AG04450 (cell line): Measurements from ENCODE around the gene UBN2. TPM values are rescaled to one million over a fixed set of nuclear protein-coding genes. Genes with fewer than 3 reads are reported as not detected.
A peak's percentile ranks its signal among the peaks of the same experiment; 100 is the strongest.
"Not testable (repeated sequence)": the region's sequence is repeated elsewhere in the genome, so short reads cannot be mapped to it uniquely, and the experiment has no call there.

ENCODE experiments used
- CTCF ChIA-PET: fragments of 300-600, 350-600 bp; formaldehyde crosslinking; extraction: SDS; loops from one replicate; lab custom pipeline; 2022; ENCODE audit warnings: antibody characterized with exemption, inconsistent platforms; lab: Charles Lee
- POLR2A ChIA-PET: fragments of 350-600 bp; formaldehyde crosslinking; extraction: SDS; loops from one replicate; lab custom pipeline; 2021; ENCODE audit warnings: antibody characterized with exemption, inconsistent platforms; lab: Yijun Ruan, JAX
- DNase-seq: peaks from one replicate; pipeline ENCODE4 v3.0.0-alpha.2; 2011; ENCODE audit warnings: low read depth, low spot score
- H3K27ac ChIP-seq: one replicate; pipeline ENCODE4 v1.5.1; 2012; ENCODE audit warnings: low read depth, low read length, control low read depth
- H3K27me3 ChIP-seq: one replicate; pipeline ENCODE4 v1.6.0; 2012; ENCODE audit warnings: low read length; ENCODE audit not compliant: control insufficient read depth, insufficient read depth
- H3K4me3 ChIP-seq: 2 replicates; pipeline ENCODE4 v1.5.1; 2011; ENCODE audit warnings: mild to moderate bottlenecking, low read depth, low read length, control low read depth
- H3K9me3 ChIP-seq: 2 replicates; pipeline ENCODE4 v1.5.1; 2012; ENCODE audit warnings: low read length; ENCODE audit not compliant: control insufficient read depth, insufficient read depth
- polyA plus RNA-seq: library from polyadenylated mRNA; depleted of rRNA; stranded (reverse); fragments of >200 nt; gene quantifications from 2 replicates; pipeline ENCODE4 v1.2.3, GENCODE V29; 2011
- TF ChIP-seq, protein P1 (sequence below): IDR thresholded peaks from 2 replicates; pipeline ENCODE4 v1.5.1; 2011; ENCODE audit warnings: low read depth, low read length, control low read depth, inconsistent platforms

Gene UBN2
- polyA plus RNA-seq, 1 experiment = 4.7 TPM

DNA sequence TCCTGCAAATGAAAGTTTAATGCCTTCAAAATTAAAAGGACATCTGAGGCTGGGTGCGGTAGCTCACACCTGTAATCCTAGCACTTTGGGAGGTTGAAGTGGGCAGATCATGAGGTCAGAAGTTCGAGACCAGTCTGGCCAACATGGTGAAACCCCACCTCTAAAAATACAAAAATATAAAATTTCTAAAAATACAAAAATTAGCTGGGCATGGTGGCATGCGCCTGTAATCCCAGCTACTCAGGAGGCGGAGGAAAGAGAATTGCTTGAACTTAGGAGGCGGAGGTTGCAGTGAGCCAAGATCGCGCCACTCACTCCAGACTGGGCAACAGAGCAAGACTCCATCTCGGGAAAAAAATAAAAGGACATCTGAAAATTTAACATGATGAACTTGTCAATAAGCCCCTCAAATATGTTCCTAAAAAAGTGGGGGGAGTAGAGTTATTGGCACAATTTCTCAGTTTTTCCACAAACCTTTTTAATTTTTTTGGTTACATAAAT is 4.0 kb upstream of the UBN2 start:
- H3K9me3 ChIP-seq, H3K27me3 ChIP-seq, H3K27ac ChIP-seq, CTCF ChIA-PET, H3K4me3 ChIP-seq, DNase-seq, POLR2A ChIA-PET: not testable (repeated sequence)

DNA sequence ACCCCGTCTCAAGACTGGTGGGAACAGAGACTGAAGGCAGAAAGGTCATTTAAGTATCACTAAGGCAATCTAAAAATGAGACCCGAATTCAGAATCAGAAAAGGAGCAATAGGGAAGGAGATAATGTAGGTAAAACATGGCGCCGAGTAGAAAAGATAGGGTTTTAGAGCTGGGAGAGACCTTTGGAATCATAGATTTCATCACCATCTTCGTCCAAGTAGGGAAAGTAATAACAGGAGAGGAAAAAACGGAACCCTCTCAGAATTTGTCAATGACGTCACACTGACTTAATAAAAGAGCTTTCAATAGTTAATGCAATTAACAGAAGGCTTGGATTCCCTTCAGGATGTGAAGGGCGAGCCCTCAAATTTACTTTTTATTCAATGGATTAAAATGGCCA is 1.0 kb upstream of the UBN2 start:
- H3K9me3 ChIP-seq = peaks cover 7% of the 10 kb centered on the region; the same call in 1 of the 2 replicates
- no peaks in the 10 kb centered on the region for H3K27me3 ChIP-seq
- ChIA-PET CTCF (no interaction called here), POLR2A (interaction anchor here (0.6 to 1.0 kb wide), 2 partner anchors 96 to 130 kb away, joined by 3 read pairs; partner anchors contain the start of gene LUC7L2)
- H3K4me3 ChIP-seq = no peak overlapping the region
- H3K27ac ChIP-seq = no peak overlapping the region
- TF ChIP-seq, protein P1, sequence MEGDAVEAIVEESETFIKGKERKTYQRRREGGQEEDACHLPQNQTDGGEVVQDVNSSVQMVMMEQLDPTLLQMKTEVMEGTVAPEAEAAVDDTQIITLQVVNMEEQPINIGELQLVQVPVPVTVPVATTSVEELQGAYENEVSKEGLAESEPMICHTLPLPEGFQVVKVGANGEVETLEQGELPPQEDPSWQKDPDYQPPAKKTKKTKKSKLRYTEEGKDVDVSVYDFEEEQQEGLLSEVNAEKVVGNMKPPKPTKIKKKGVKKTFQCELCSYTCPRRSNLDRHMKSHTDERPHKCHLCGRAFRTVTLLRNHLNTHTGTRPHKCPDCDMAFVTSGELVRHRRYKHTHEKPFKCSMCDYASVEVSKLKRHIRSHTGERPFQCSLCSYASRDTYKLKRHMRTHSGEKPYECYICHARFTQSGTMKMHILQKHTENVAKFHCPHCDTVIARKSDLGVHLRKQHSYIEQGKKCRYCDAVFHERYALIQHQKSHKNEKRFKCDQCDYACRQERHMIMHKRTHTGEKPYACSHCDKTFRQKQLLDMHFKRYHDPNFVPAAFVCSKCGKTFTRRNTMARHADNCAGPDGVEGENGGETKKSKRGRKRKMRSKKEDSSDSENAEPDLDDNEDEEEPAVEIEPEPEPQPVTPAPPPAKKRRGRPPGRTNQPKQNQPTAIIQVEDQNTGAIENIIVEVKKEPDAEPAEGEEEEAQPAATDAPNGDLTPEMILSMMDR = no peak
- DNase-seq = no peak

DNA sequence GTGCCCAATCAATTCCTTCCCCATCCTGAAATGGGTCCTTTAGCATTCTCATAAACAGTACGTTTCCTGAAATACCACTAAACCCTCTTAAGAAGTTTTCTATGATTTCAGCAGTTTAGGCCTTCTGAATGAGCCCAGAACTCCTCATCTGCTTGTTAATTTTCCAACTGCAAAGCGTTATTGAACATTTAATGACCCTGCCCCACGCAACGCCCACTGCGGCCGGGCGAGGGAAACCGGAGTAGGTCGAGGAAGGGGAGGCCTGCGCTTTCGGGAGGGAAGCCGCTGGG is 608 bp upstream of the UBN2 start:
- Histone ChIP-seq H3K27me3 (no peaks in the 10 kb centered on the region), H3K4me3 (peak overlapping the region; percentile 96), H3K27ac (peak overlapping the region; percentile 57), H3K9me3 (peaks cover 7% of the 10 kb centered on the region; the same call in 1 of the 2 replicates)
- TF ChIP-seq, protein P1 = no peak
- no peak for DNase-seq
- ChIA-PET POLR2A (interaction anchor here (0.6 to 1.0 kb wide), 2 partner anchors 97 to 129 kb away, joined by 3 read pairs; partner anchors contain the start of gene LUC7L2), CTCF (no interaction called here)

DNA sequence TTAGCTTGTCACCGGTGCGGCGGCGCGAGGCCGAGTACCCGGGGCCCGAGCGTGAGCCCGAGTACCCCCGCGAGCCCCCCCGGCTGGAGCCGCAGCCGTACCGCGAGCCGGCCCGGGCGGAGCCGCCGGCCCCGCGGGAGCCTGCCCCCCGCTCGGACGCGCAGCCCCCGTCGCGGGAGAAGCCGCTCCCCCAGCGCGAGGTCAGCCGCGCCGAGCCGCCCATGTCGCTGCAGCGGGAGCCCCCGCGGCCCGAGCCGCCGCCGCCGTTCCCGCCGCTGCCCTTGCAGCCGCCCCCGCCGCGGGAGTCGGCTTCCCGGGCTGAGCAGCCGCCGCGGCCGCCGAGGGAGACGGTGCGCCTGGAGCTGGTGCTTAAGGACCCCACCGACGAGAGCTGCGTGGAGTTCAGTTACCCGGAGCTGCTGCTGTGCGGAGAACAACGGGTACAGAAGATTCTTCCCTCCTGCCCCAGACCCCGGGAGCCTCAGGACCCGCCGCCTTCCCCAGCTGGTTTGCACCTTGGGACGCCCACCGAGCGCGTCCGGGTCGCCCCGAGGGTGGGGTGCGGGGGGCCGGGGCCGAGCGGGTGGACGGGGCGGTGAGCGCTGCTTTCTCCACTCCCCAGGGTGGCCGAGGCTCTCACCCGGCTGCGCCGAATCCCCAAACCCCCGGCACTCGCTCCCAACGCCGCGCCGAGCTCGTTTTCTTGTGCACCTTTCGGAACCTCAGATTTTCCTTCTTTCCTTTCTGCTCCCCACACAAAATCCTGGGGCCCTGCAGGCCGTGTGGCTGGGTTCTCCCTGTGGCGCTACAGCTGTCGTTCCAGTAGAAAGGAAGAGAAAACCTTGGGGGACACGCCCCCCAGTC is 708 bp downstream of the UBN2 start:
- Histone ChIP-seq H3K4me3 (peak overlapping the region; percentile 96), H3K9me3 (no peaks in the 10 kb centered on the region; the same call in 1 of the 2 replicates), H3K27ac (peak overlapping the region; percentile 85), H3K27me3 (no peaks in the 10 kb centered on the region)
- TF ChIP-seq, protein P1 = no peak
- ChIA-PET CTCF (interaction anchor here (0.7 to 0.9 kb wide), 2 partner anchors 108 to 172 kb away, joined by 3 read pairs; no protein-coding TSS in a partner anchor), POLR2A (interaction anchor here (1.0 kb wide), 1 partner anchor 99 kb away, joined by 3 read pairs; a partner anchor contains a TSS)
- DNase-seq = no peak

DNA sequence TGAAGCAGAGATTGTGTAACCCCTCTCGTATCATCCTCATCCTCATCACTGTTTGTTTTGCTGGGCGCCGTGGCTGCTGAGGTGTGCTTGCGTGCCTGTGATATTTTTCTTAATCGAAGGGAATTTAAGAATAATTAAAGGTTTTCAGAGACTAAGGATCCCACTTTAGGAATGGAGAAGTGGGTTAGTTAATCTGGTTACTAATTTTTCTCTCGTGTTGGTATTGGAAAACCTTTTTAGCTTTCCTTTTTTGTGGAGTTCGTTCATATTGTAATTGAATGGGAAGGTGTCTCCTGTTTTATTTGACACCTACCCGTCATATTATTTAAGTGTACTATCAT is 1.3 kb downstream of the UBN2 start:
- peak overlapping the region; percentile 96 for H3K4me3 ChIP-seq
- H3K9me3 ChIP-seq = no peaks in the 10 kb centered on the region; the same call in 1 of the 2 replicates
- TF ChIP-seq, protein P1 = no peak
- DNase-seq = no peak
- peak overlapping the region; percentile 34 for H3K27ac ChIP-seq
- ChIA-PET CTCF (interaction anchor here (0.8 to 0.9 kb wide), 2 partner anchors 108 to 158 kb away, joined by 3 to 4 read pairs; no protein-coding TSS in a partner anchor), POLR2A (interaction anchor here (1.0 kb wide), 1 partner anchor 99 kb away, joined by 3 read pairs; a partner anchor contains a TSS)
- H3K27me3 ChIP-seq = no peaks in the 10 kb centered on the region
